Liver (tissue), 3 donors: ENCODE results near the gene MSRB2.

ENCODE experiments used
- CTCF ChIP-seq: fragments of 150-350 bp; IDR thresholded peaks from 2 replicates; pipeline ENCODE4 v1.5.1; 2017; ENCODE audit warnings: improper control_type of control experiment, low read depth, low read length; ENCODE audit not compliant: missing input control
- JUND ChIP-seq, 2 donors: IDR thresholded peaks; 2 replicates each; pipeline ENCODE4 v1.6.1; 2016; ENCODE audit warnings: antibody characterized with exemption in 2 of 2
- MAX ChIP-seq: IDR thresholded peaks from 2 replicates; pipeline ENCODE4 v1.6.1; 2016; ENCODE audit warnings: antibody characterized with exemption
- RAD21 ChIP-seq, 2 donors: IDR thresholded peaks; 2 replicates each; pipeline ENCODE4 v1.6.1; 2016; ENCODE audit warnings: antibody characterized with exemption in 2 of 2, mild to moderate bottlenecking in 2 of 2
- REST ChIP-seq: IDR thresholded peaks from 2 replicates; pipeline ENCODE4 v1.6.1; 2016; ENCODE audit warnings: antibody characterized with exemption, mild to moderate bottlenecking
- TAF1 ChIP-seq: conservative IDR thresholded peaks from 2 replicates; pipeline ENCODE4 v1.6.1; 2016; ENCODE audit warnings: antibody characterized with exemption, mild to moderate bottlenecking
- donor health status: healthy.
- donor health status: healthy.

GRCh38 chr10:23065181-23065948 lies 30.0 kb upstream of the MSRB2 start:
- TF ChIP-seq CTCF (no peak), JUND (IDR thresholded peaks at IDR 0.05) (peak in 1 of 2 donors; percentile 19), REST (no peak), RAD21 (IDR thresholded peaks at IDR 0.05) (peak in 1 of 2 donors; percentile 27), TAF1 (no peak), MAX (no peak)
